IMR-90 (cell line): ENCODE measurements around the gene NAV1. TPM values are rescaled to one million over a fixed set of nuclear protein-coding genes. Genes with fewer than 3 reads are reported as not detected.

Experiments
- ATAC-seq: fragments of 200-7000 bp; cut with Tn5 transposase; 2 replicates; pipeline ENCODE4 v1.9.1; 2020; ENCODE audit warnings: low read depth, mild to moderate bottlenecking, moderate library complexity
- BruUV-seq: library from RNA; stranded (reverse); fragments of 400-500 nt; replicated peaks from 2 replicates; lab custom pipeline; 2021; lab: Mats Ljungman, UMichigan
- CTCF ChIA-PET: fragments of 300-600 bp; formaldehyde crosslinking; extraction: SDS; loops from one replicate; lab custom pipeline; 2021; ENCODE audit warnings: antibody characterized with exemption; lab: Yijun Ruan, JAX
- POLR2A ChIA-PET: fragments of 300-600 bp; sonication (Branson Sonifier 250); formaldehyde crosslinking; loops from one replicate; lab custom pipeline; 2022; ENCODE audit warnings: antibody characterized with exemption; ENCODE audit not compliant: unreplicated experiment; lab: Charles Lee
- DNase-seq: peaks from one replicate; pipeline ENCODE4 v3.0.0; 2013
- H2AFZ ChIP-seq: replicated peaks from 2 replicates; pipeline ENCODE3; 2013; ENCODE audit warnings: low read length, mild to moderate bottlenecking; ENCODE audit not compliant: poor library complexity
- H2AK5ac ChIP-seq: 2 replicates; pipeline ENCODE4 v1.6.1; 2013; ENCODE audit warnings: low read depth, low read length, inconsistent platforms
- H2AK9ac ChIP-seq: replicated peaks from 2 replicates; pipeline ENCODE3; 2013; ENCODE audit warnings: mild to moderate bottlenecking, low read depth, low read length, moderate library complexity; ENCODE audit not compliant: poor library complexity
- H2BK120ac ChIP-seq: 2 replicates; pipeline ENCODE4 v1.6.1; 2013; ENCODE audit warnings: low read depth, low read length, inconsistent platforms
- H2BK15ac ChIP-seq: 3 replicates; pipeline ENCODE4 v1.6.1; 2013; ENCODE audit warnings: low read depth, low read length, inconsistent platforms
- H2BK20ac ChIP-seq: 2 replicates; pipeline ENCODE4 v1.6.1; 2013; ENCODE audit warnings: low read depth, mild to moderate bottlenecking, inconsistent platforms, low read length, moderate library complexity
- H2BK5ac ChIP-seq: 2 replicates; pipeline ENCODE4 v1.6.1; 2013; ENCODE audit warnings: mild to moderate bottlenecking, low read depth, low read length, inconsistent platforms; ENCODE audit not compliant: poor library complexity, severe bottlenecking
- H3K14ac ChIP-seq: replicated peaks from 2 replicates; pipeline ENCODE4 v1.6.1; 2013; ENCODE audit warnings: low read depth, low read length, inconsistent platforms
- H3K18ac ChIP-seq: 2 replicates; pipeline ENCODE4 v1.6.1; 2013; ENCODE audit warnings: low read depth, low read length, control low read depth
- H3K23ac ChIP-seq: 2 replicates; pipeline ENCODE4 v1.6.1; 2013; ENCODE audit warnings: low read depth, low read length, inconsistent platforms
- H3K27ac ChIP-seq: 2 replicates; pipeline ENCODE4 v1.5.1; 2013; ENCODE audit warnings: mild to moderate bottlenecking, control low read depth, low read length; ENCODE audit not compliant: insufficient read depth
- H3K27me3 ChIP-seq: 2 replicates; pipeline ENCODE4 v1.6.1; 2013; ENCODE audit warnings: low read length; ENCODE audit not compliant: control insufficient read depth, insufficient read depth
- H3K36me3 ChIP-seq: 2 replicates; pipeline ENCODE4 v1.6.1; 2013; ENCODE audit warnings: low read length, mixed read lengths; ENCODE audit not compliant: control insufficient read depth, insufficient read depth
- H3K4ac ChIP-seq: 2 replicates; pipeline ENCODE4 v1.6.1; 2013; ENCODE audit warnings: low read depth, low read length, inconsistent platforms
- H3K4me1 ChIP-seq: 2 replicates; pipeline ENCODE4 v1.6.1; 2013; ENCODE audit warnings: low read length, mixed read lengths; ENCODE audit not compliant: control insufficient read depth, insufficient read depth
- H3K4me2 ChIP-seq: 2 replicates; pipeline ENCODE4 v1.6.1; 2013; ENCODE audit warnings: low read depth, mild to moderate bottlenecking, control low read depth, low read length, moderate library complexity
- H3K4me3 ChIP-seq: 2 replicates; pipeline ENCODE4 v1.5.1; 2013; ENCODE audit warnings: low read depth, mild to moderate bottlenecking, control low read depth, low read length, moderate library complexity; ENCODE audit not compliant: insufficient read depth
- H3K56ac ChIP-seq: 2 replicates; pipeline ENCODE4 v1.6.1; 2013; ENCODE audit warnings: low read length, inconsistent platforms; ENCODE audit not compliant: insufficient read depth; ENCODE audit errors: extremely low read depth
- H3K79me1 ChIP-seq, 2 experiments: 2 replicates each; pipeline ENCODE4 v1.6.1; 2013; ENCODE audit warnings: low read length in 2 of 2, inconsistent platforms in 1 of 2, low read depth in 1 of 2
- H3K9ac ChIP-seq: 2 replicates; pipeline ENCODE4 v1.6.1; 2013; ENCODE audit warnings: low read depth, low read length, control low read depth
- H3K9me1 ChIP-seq: 2 replicates; pipeline ENCODE4 v1.6.1; 2013; ENCODE audit warnings: low read length, inconsistent platforms; ENCODE audit not compliant: insufficient read depth
- H3K9me3 ChIP-seq: 2 replicates; pipeline ENCODE4 v1.6.1; 2013; ENCODE audit warnings: low read length; ENCODE audit not compliant: control insufficient read depth, insufficient read depth
- H4K20me1 ChIP-seq: 2 replicates; pipeline ENCODE4 v1.6.1; 2013; ENCODE audit warnings: low read length, inconsistent platforms; ENCODE audit not compliant: insufficient read depth
- H4K5ac ChIP-seq: 2 replicates; pipeline ENCODE4 v1.6.1; 2013; ENCODE audit warnings: mild to moderate bottlenecking, low read depth, low read length, control low read depth
- H4K8ac ChIP-seq, 2 experiments: 2 replicates each; pipeline ENCODE4 v1.6.1; 2013; ENCODE audit warnings: low read depth in 2 of 2, low read length in 2 of 2, control low read depth in 1 of 2, inconsistent platforms in 1 of 2
- H4K91ac ChIP-seq: 2 replicates; pipeline ENCODE4 v1.6.1; 2013; ENCODE audit warnings: low read depth, low read length, inconsistent platforms; ENCODE audit not compliant: insufficient read depth
- MAFK ChIP-seq: IDR thresholded peaks from 2 replicates; pipeline ENCODE4 v1.6.1; 2012; ENCODE audit warnings: low read depth, low read length, improper control_type of control experiment
- RCOR1 ChIP-seq: IDR thresholded peaks from 2 replicates; pipeline ENCODE4 v1.6.1; 2012; ENCODE audit warnings: mild to moderate bottlenecking, low read length, improper control_type of control experiment; ENCODE audit not compliant: insufficient replicate concordance
- WGBS, 2 experiments: methylation state at CpG; one replicate each; pipeline versions ENCODE4 v1.1.5 to v1.1.7; 2013; ENCODE audit warnings: missing lambda C conversion rate in 2 of 2; ENCODE audit not compliant: insufficient read length in 1 of 2; ENCODE audit errors: extremely low coverage in 2 of 2; 5-methylcytosine and 5-hydroxymethylcytosine counted together
- dilution Hi-C: fragments of 300-500 bp; cut with HindIII; formaldehyde crosslinking; loops from one replicate; pipeline ENCODE4 v1.14.3; 2018; ENCODE audit warnings: low sequenced_read_pairs; ENCODE audit not compliant: unreplicated experiment
- in situ Hi-C: fragments of 300-500 bp; cut with MboI; formaldehyde crosslinking; loops from 3 replicates; pipeline ENCODE4 v1.14.3; 2019; ENCODE audit warnings: low sequenced_read_pairs, inconsistent platforms, mixed read lengths
- intact Hi-C: fragments of 100-400 bp; cut with micrococcal nuclease; formaldehyde crosslinking; loops from 2 replicates; pipeline ENCODE4 v1.10.0; 2022
- polyA plus RNA-seq, 3 experiments: library from polyadenylated mRNA; depleted of rRNA; stranded (reverse); fragments of >200 nt; gene quantifications; 2 replicates each; pipeline ENCODE4 v1.2.3, GENCODE V29; 2012; ENCODE audit warnings: low replicate concordance in 1 of 3
- total RNA-seq: library from RNA; depleted of rRNA; stranded (reverse); fragments of >200 nt; gene quantifications from 2 replicates; pipeline ENCODE4 v1.2.3, GENCODE V29; 2012

NAV1 gene
- total and polyA plus RNA-seq, 2 of the 4 experiments (the other 2 are of a cell fraction): 14.0 to 23.1 TPM

GRCh38 chr1:201585901-201586300, 47.0 kb downstream of the NAV1 start:
- WGBS, 2 experiments: no CpG with 5 or more reads among the region's 3 CpGs
- Histone ChIP-seq H4K20me1 (peaks cover 21% of the 10 kb centered on the region), H4K5ac (no peak overlapping the region), H3K79me1 (peaks cover 40 to 70% of the 10 kb centered on the region in 2 experiments), H4K8ac (no peak overlapping the region), H3K9me1 (peaks cover 22% of the 10 kb centered on the region), H3K9me3 (no peaks in the 10 kb centered on the region), H3K56ac (no peak overlapping the region), H4K91ac (no peak overlapping the region), H3K27ac (no peak overlapping the region), H3K18ac (no peak overlapping the region), H2AK5ac (no peak overlapping the region), H3K23ac (peak overlapping the region; percentile 1; the same call in 1 of the 2 replicates), H3K4ac (no peak overlapping the region), H3K27me3 (no peaks in the 10 kb centered on the region), H2BK20ac (no peak overlapping the region), H2BK15ac (no peak overlapping the region), H3K14ac (no peak overlapping the region; the same call in 1 of the 2 replicates), H3K36me3 (peaks cover 6% of the 10 kb centered on the region; the same call in 1 of the 2 replicates), H2BK5ac (peak overlapping the region; percentile 31), H3K4me2 (no peak overlapping the region), H2AK9ac (no peak overlapping the region), H2AFZ (no peak overlapping the region), H3K4me1 (peaks cover 29% of the 10 kb centered on the region), H3K4me3 (no peak overlapping the region), H3K9ac (no peak overlapping the region), H2BK120ac (no peak overlapping the region)
- no TSS peak for BruUV-seq
- POLR2A ChIA-PET: no interaction called here
- peak; percentile 24 for DNase-seq
- in situ Hi-C loops: no loop called here
- intact Hi-C loops: no loop called here
- CTCF ChIA-PET: no interaction called here
- dilution Hi-C loops: no loop called here
- ATAC-seq: no peak
- no peak for TF ChIP-seq RCOR1
- TF ChIP-seq MAFK: 0 out of 2 replicates have a peak, but pooled peaks have one; percentile 25
